Measurements from ENCODE around the gene ASPG. TPM values are rescaled to one million over a fixed set of nuclear protein-coding genes. Genes with fewer than 3 reads are reported as not detected.
"Not testable (repeated sequence)": the region's sequence is repeated elsewhere in the genome, so short reads cannot be mapped to it uniquely, and the experiment has no call there.

Gene ASPG
- total RNA-seq, 1 donor from 2014 or later: 5.3 TPM

GRCh38 chr14:104150136-104151025 is 64.9 kb downstream of the ASPG start:
- intact Hi-C loops (cut with DNase I): no loop called here
- no peak overlapping the region for H3K27ac ChIP-seq
- no peak for TF ChIP-seq CTCF (IDR thresholded peaks at IDR 0.05)
- no peak for ATAC-seq
- peaks cover 9% of the 10 kb centered on the region for H3K4me1 ChIP-seq
- H3K4me3 ChIP-seq: no peak overlapping the region
- DNase-seq: no peak
- H3K36me3 ChIP-seq: no peaks in the 10 kb centered on the region
- H3K9me3 ChIP-seq: no peaks in the 10 kb centered on the region
- H3K27me3 ChIP-seq: no peaks in the 10 kb centered on the region

- TF ChIP-seq CTCF (IDR thresholded peaks at IDR 0.05): no peak
- H3K4me1 ChIP-seq: peaks cover 9% of the 10 kb centered on the region
- H3K27ac ChIP-seq: no peak overlapping the region
- H3K4me3 ChIP-seq: no peak overlapping the region
- ATAC-seq: no peak
- intact Hi-C loops (cut with DNase I): no loop called here
- no peaks in the 10 kb centered on the region for H3K27me3 ChIP-seq
- no peak for DNase-seq
- H3K9me3 ChIP-seq: no peaks in the 10 kb centered on the region
- H3K36me3 ChIP-seq: no peaks in the 10 kb centered on the region
Measured at GRCh38 chr14:104151026-104151381, 65.5 kb downstream of the ASPG start.

GRCh38 chr14:104151566-104152245 is 66.2 kb downstream of the ASPG start:
- Histone ChIP-seq H3K4me3 (no peak overlapping the region), H3K4me1 (peaks cover 9% of the 10 kb centered on the region), H3K27me3 (no peaks in the 10 kb centered on the region), H3K36me3 (no peaks in the 10 kb centered on the region), H3K9me3 (no peaks in the 10 kb centered on the region), H3K27ac (no peak overlapping the region)
- TF ChIP-seq CTCF (IDR thresholded peaks at IDR 0.05): no peak
- intact Hi-C loops (cut with DNase I): no loop called here
- no peak for ATAC-seq
- no peak for DNase-seq

- no peak for DNase-seq
- no peak for ATAC-seq
- H3K9me3 ChIP-seq: no peaks in the 10 kb centered on the region
- no peak overlapping the region for H3K27ac ChIP-seq
- no peaks in the 10 kb centered on the region for H3K36me3 ChIP-seq
- no peaks in the 10 kb centered on the region for H3K27me3 ChIP-seq
- H3K4me1 ChIP-seq: peaks cover 7% of the 10 kb centered on the region
- intact Hi-C loops (cut with DNase I): no loop called here
- H3K4me3 ChIP-seq: no peak overlapping the region
- TF ChIP-seq CTCF (IDR thresholded peaks at IDR 0.05): no peak
Measured at GRCh38 chr14:104152246-104152575, 66.7 kb downstream of the ASPG start.

GRCh38 chr14:104152686-104153393 is 67.3 kb downstream of the ASPG start:
- Histone ChIP-seq H3K36me3 (no peaks in the 10 kb centered on the region), H3K27ac (no peak overlapping the region), H3K9me3 (no peaks in the 10 kb centered on the region), H3K27me3 (no peaks in the 10 kb centered on the region), H3K4me3 (no peak overlapping the region), H3K4me1 (peaks cover 4% of the 10 kb centered on the region)
- no peak for TF ChIP-seq CTCF (IDR thresholded peaks at IDR 0.05)
- DNase-seq (no peak), ATAC-seq (no peak)
- intact Hi-C loops (cut with DNase I): no loop called here

GRCh38 chr14:104153394-104153755 is 67.9 kb downstream of the ASPG start:
- H3K36me3 ChIP-seq, ATAC-seq: not testable (repeated sequence)

More at GRCh38 chr14:104153394-104153755, 67.9 kb downstream of the ASPG start:
- intact Hi-C loops (cut with DNase I); H3K27ac ChIP-seq; DNase-seq; H3K9me3 ChIP-seq; H3K4me1 ChIP-seq; H3K4me3 ChIP-seq; H3K27me3 ChIP-seq: not testable (repeated sequence)
